Eye (tissue), 1 donor: ENCODE results near the gene CD33.

Experiments used
- DNase-seq: peaks from one replicate; pipeline ENCODE4 v3.0.0-alpha.2; 2015

Gene CD33

DNA sequence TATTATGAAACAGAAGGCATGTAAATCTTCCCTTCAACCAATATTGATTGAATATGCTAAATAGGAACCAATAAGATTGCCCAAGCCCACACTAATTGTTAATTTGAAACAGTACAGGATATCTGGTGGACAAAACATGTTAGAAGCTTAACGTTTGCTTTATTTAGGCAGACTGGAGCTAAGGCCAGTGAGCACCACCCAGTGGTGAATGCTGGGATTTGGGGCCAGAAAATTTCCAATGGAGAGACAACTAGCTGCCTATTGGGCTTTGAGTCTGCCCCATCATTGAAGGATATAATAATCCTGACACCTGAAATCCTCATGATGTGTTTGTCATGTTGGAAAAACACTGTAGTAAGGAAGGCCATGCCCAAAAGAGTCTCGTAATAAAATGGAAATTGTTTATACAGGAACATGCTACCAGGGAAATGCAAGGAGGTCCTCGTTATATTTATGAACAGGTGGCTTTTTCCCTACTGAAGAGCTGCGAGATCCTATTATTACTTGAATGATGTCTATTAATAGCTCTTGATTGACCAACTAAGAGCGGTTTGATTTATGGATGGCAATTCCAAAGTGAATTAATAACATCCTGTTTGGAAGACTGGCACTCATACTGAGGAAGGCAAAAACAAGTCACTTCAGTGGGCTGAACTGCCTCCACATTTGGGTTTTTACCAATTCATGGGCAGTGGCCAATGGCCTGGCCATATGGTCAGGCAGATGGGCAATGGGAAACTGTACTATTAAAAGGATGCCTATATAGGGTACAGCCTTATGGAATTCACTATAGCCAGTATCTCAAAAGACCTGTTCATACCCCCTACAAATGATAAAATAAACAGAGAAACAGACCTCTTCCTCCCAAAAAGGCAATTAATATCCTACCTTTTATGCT, 34.7 kb downstream of the CD33 start:
- DNase-seq, result peak; percentile 70

DNA sequence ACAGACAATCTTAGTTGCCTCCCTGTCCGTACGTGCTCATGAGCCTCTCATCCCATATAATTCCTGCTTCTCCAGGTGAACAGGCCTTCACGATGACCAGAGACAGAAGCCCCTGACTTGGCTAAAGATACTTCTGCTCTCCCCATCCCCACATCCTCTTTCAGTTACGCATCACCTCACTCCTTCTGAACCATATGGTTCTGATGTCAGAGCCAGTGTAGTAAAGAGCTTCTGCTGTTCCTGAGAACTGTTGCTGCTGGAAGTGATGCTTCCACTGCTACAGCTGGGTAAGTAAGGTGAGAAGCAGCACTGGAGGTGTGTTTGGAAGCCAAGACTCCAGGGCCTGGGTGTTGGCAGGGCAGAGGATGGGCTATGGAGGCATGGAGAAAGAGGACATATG, 38.9 kb downstream of the CD33 start:
- DNase-seq, result no peak

DNA sequence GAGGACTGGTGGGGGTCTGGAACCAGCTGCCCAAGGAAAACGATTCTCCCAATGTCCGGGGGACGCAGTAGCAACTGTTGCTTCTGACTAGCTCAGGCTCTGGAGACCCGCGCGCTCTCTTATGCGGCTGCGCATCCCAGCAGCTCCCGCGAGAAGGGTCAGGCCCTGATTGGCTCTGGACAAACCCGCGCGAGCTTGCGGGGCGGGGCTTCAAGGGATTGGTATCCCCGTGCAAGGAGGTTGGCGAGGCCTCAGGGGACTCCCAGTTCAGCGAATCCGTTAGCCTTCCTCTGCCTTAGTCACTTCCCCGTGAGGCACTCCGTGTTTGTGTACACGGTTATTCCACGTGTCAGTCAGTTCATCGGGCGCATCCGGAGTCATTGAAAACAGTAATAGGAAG, 46.2 kb downstream of the CD33 start:
- DNase-seq, result peak; percentile 23

GRCh38 chr19:51272183-51272810, 47.4 kb downstream of the CD33 start:
- no peak for DNase-seq

DNA sequence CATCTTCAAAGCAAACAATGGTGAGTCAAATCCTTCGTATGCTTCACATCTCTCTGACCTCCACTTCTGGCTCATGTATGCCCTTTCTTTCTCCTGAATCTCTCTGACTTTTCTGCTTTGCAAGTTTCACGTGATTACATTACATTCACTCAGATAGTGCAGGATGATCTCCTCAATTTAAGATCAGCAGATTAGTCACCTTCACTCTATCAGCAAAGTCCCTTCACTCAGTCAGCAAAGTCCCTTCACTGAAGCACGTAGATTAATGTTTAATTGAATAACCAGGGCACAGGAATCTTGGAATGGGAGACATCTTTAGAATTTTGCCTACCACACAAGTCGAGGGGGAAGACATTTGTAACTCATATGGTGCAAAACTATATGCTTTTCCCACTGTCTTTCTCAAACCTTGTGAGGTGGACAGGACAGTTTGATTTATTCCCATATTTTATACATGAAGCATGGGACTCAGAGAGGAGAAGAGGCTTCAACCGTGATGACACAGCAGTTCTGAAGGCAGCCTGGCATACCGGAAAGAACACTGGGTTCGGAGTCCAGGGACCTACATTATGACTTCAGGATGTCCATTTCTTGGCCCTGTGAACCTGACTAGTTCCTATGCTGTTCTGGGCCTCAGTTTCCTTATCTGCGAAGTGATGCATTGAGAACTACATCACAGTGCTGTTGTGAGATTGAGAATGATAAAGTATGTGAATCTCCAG, 49.3 kb downstream of the CD33 start:
- DNase-seq, result no peak

- DNase-seq, result no peak
Measured at GRCh38 chr19:51277112-51277511, 52.2 kb downstream of the CD33 start.

DNA sequence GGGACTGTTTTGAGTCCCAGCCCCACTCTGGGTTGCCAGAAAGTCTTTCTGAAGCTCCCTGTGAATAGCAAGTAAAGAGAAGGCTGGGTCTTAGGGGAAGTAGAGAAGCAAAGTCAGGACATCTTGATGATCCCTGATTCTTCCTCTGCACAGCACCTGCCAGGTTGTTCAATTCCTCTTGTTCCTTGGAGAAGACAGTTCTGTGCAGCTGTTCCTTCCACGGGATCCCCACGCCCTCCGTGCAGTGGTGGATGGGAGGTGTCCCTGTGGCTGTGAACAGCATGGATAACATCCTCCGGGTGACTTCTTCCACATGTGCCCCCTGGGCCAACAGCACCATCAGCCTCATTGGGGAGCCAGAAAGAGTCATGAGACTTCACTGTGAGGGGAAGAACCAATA, 57.5 kb downstream of the CD33 start:
- no peak for DNase-seq

DNA sequence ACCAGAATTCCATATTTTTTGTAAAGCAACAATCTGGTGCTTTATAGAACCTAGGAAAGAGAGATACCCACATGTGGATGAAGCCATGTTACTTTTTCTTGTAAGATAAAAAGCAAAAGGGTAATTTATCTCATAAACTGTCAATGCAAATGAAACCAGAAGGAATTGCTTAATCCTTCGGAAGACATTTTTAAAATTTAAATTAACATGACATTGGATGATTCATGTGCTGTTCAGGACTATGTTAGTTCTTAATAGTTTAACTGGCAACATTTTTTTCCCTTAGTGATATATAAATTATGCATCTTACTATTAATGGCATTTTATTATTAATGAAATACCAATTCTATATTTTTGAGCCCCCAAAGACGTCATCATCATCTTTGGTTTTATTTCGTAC, 60.8 kb downstream of the CD33 start:
- DNase-seq, result no peak
